ENCODE data around the gene MS4A12.

MS4A12 gene

GRCh38 chr11:60511393-60511792 lies 18.8 kb downstream of the MS4A12 start:
- Histone ChIP-seq H3K4me2 (ENCODE audit: low read length) (no peak overlapping the region), H3K4me3 (ENCODE audit: low read length) (no peak overlapping the region), H3K27me3 (ENCODE audit: low read depth, low read length) (no peaks in the 10 kb centered on the region), H3K9ac (ENCODE audit: low read length) (no peak overlapping the region), H3K9me3 (ENCODE audit: insufficient read depth, low read length) (no peaks in the 10 kb centered on the region), H3K36me3 (replicated peaks; ENCODE audit: low read depth, low read length) (no peaks in the 10 kb centered on the region), H4K20me1 (ENCODE audit: insufficient read depth, low read length) (no peaks in the 10 kb centered on the region), H3K79me2 (ENCODE audit: low read length) (no peaks in the 10 kb centered on the region), H3K4me1 (ENCODE audit: low read length) (no peaks in the 10 kb centered on the region), H2AFZ (ENCODE audit: low read depth, low read length) (no peak overlapping the region), H3K27ac (ENCODE audit: low read length) (no peak overlapping the region)
- TF ChIP-seq EZH2phosphoT487 (IDR thresholded peaks at IDR 0.05; ENCODE audit: low read depth) (no peak), CTCF (IDR thresholded peaks at IDR 0.05; ENCODE audit: low read depth, low read length) (no peak)

- no peaks in the 10 kb centered on the region for H4K20me1 ChIP-seq (ENCODE audit: insufficient read depth, low read length)
- H3K36me3 ChIP-seq (replicated peaks; ENCODE audit: low read depth, low read length) = no peaks in the 10 kb centered on the region
- no peaks in the 10 kb centered on the region for H3K27me3 ChIP-seq (ENCODE audit: low read depth, low read length)
- no peaks in the 10 kb centered on the region for H3K79me2 ChIP-seq (ENCODE audit: low read length)
- H2AFZ ChIP-seq (ENCODE audit: low read depth, low read length) = no peak overlapping the region
- H3K27ac ChIP-seq (ENCODE audit: low read length) = no peak overlapping the region
- H3K9me3 ChIP-seq (ENCODE audit: insufficient read depth, low read length) = no peaks in the 10 kb centered on the region
- no peak overlapping the region for H3K4me3 ChIP-seq (ENCODE audit: low read length)
- no peak overlapping the region for H3K4me2 ChIP-seq (ENCODE audit: low read length)
- no peak for TF ChIP-seq EZH2phosphoT487 (IDR thresholded peaks at IDR 0.05; ENCODE audit: low read depth)
- TF ChIP-seq CTCF (IDR thresholded peaks at IDR 0.05; ENCODE audit: low read depth, low read length) = no peak
- H3K9ac ChIP-seq (ENCODE audit: low read length) = no peak overlapping the region
- H3K4me1 ChIP-seq (ENCODE audit: low read length) = no peaks in the 10 kb centered on the region
These were observed 20.2 kb downstream of the MS4A12 start for GRCh38 chr11:60512651-60513225.

GRCh38 chr11:60513496-60514460 lies 21.2 kb downstream of the MS4A12 start:
- no peaks in the 10 kb centered on the region for H3K36me3 ChIP-seq (replicated peaks; ENCODE audit: low read depth, low read length)
- no peak overlapping the region for H3K4me2 ChIP-seq (ENCODE audit: low read length)
- H4K20me1 ChIP-seq (ENCODE audit: insufficient read depth, low read length) = no peaks in the 10 kb centered on the region
- no peak overlapping the region for H2AFZ ChIP-seq (ENCODE audit: low read depth, low read length)
- H3K9me3 ChIP-seq (ENCODE audit: insufficient read depth, low read length) = no peaks in the 10 kb centered on the region; the same call in 1 of the 2 replicates
- no peaks in the 10 kb centered on the region for H3K79me2 ChIP-seq (ENCODE audit: low read length)
- H3K9ac ChIP-seq (ENCODE audit: low read length) = no peak overlapping the region
- H3K27me3 ChIP-seq (ENCODE audit: low read depth, low read length) = no peaks in the 10 kb centered on the region
- TF ChIP-seq CTCF (IDR thresholded peaks at IDR 0.05; ENCODE audit: low read depth, low read length) (no peak), EZH2phosphoT487 (IDR thresholded peaks at IDR 0.05; ENCODE audit: low read depth) (no peak)
- no peak overlapping the region for H3K4me3 ChIP-seq (ENCODE audit: low read length)
- no peak overlapping the region for H3K27ac ChIP-seq (ENCODE audit: low read length)
- H3K4me1 ChIP-seq (ENCODE audit: low read length) = no peaks in the 10 kb centered on the region

- Histone ChIP-seq H3K4me2 (ENCODE audit: low read length) (no peak within 1 kb of the TSS), H3K79me2 (ENCODE audit: low read length) (no peaks in the 10 kb centered on the region), H3K9me3 (ENCODE audit: insufficient read depth, low read length) (peaks cover 5% of the 10 kb centered on the region), H3K27ac (ENCODE audit: low read length) (no peak within 1 kb of the TSS), H3K4me3 (ENCODE audit: low read length) (no peak within 1 kb of the TSS), H3K36me3 (replicated peaks; ENCODE audit: low read depth, low read length) (no peaks in the 10 kb centered on the region), H3K27me3 (ENCODE audit: low read depth, low read length) (no peaks in the 10 kb centered on the region), H2AFZ (ENCODE audit: low read depth, low read length) (no peak within 1 kb of the TSS), H3K4me1 (ENCODE audit: low read length) (no peaks in the 10 kb centered on the region), H3K9ac (ENCODE audit: low read length) (no peak within 1 kb of the TSS), H4K20me1 (ENCODE audit: insufficient read depth, low read length) (no peaks in the 10 kb centered on the region)
- TF ChIP-seq EZH2phosphoT487 (IDR thresholded peaks at IDR 0.05; ENCODE audit: low read depth) = no peak
- TF ChIP-seq CTCF (IDR thresholded peaks at IDR 0.05; ENCODE audit: low read depth, low read length) = no peak
These were observed 22.7 kb downstream of the MS4A12 start, which contains the start of gene MS4A13 for GRCh38 chr11:60515144-60515855. TSS of gene MS4A13 (plus strand) at chr11:60515392. CDS start at chr11:60518084, 2,692 bp downstream.
